Sciatic nerve (tissue), 2 donors: ENCODE results near the gene TEKT5. TPM values are rescaled to one million over a fixed set of nuclear protein-coding genes. Genes with fewer than 3 reads are reported as not detected.
"Not testable (repeated sequence)": the region's sequence is repeated elsewhere in the genome, so short reads cannot be mapped to it uniquely, and the experiment has no call there.

Experiments used
- ATAC-seq: fragments of 200-7000 bp; cut with Tn5 transposase; one replicate; pipeline ENCODE4 v1.9.1; 2020; ENCODE audit warnings: mild to moderate bottlenecking, moderate library complexity
- DNase-seq: peaks from one replicate; pipeline ENCODE4 v3.0.0-alpha.2; 2020; ENCODE audit warnings: low spot score
- intact Hi-C: fragments of 100-400 bp; cut with DNase I; formaldehyde crosslinking; loops from one replicate; pipeline ENCODE4 v1.14.2; 2022
- total RNA-seq: library from RNA; stranded (reverse); fragmentation: NEBNext Ultra II Directional; extraction: Animal tissue kit (Norgen Biotek cat#: 25700); gene quantifications from one replicate; pipeline ENCODE4 v1.2.1, GENCODE V29; 2021
- donor health status: DM: no; HTN: no; CAD: no.
- donor health status: DM: no; HTN: no; CAD: no.

TEKT5 gene
- total RNA-seq, 1 donor from 2014 or later, result not detected

GRCh38 chr16:10663744-10664143 is 31.0 kb downstream of the TEKT5 start:
- no peak for ATAC-seq
- intact Hi-C loops, result no loop called here
- DNase-seq, result no peak

- intact Hi-C loops, result no loop called here
- DNase-seq (no peak), ATAC-seq (peak; percentile 84)
Measured at GRCh38 chr16:10663146-10663545, 31.6 kb downstream of the TEKT5 start.

- ATAC-seq (no peak), DNase-seq (no peak)
- intact Hi-C loops, result no loop called here
Measured at GRCh38 chr16:10662212-10662611, 32.5 kb downstream of the TEKT5 start.

GRCh38 chr16:10661737-10662136 is 33.0 kb downstream of the TEKT5 start:
- DNase-seq (no peak), ATAC-seq (no peak)
- intact Hi-C loops, result no loop called here

- intact Hi-C loops, result no loop called here
- no peak for ATAC-seq
- DNase-seq, result no peak
Measured at GRCh38 chr16:10660950-10661635, 33.6 kb downstream of the TEKT5 start.

GRCh38 chr16:10658943-10659342 is 35.8 kb downstream of the TEKT5 start:
- no peak for DNase-seq
- intact Hi-C loops, result no loop called here

GRCh38 chr16:10657925-10658324 is 36.8 kb downstream of the TEKT5 start:
- no peak for DNase-seq
- ATAC-seq, result no peak
- intact Hi-C loops, result no loop called here

More at GRCh38 chr16:10658943-10659342, 35.8 kb downstream of the TEKT5 start:
- no peak for ATAC-seq

- ATAC-seq (no peak), DNase-seq (no peak)
- intact Hi-C loops, result no loop called here
Measured at GRCh38 chr16:10656618-10657017, 38.1 kb downstream of the TEKT5 start.

- intact Hi-C loops, result no loop called here
- DNase-seq (no peak), ATAC-seq (no peak)
Measured at GRCh38 chr16:10655415-10655977, 39.2 kb downstream of the TEKT5 start.

GRCh38 chr16:10654592-10655414 is 39.9 kb downstream of the TEKT5 start:
- intact Hi-C loops, result no loop called here
- ATAC-seq, result no peak
- no peak for DNase-seq

- no peak for DNase-seq
- peak; percentile 32 for ATAC-seq
- intact Hi-C loops, result no loop called here
Measured at GRCh38 chr16:10652730-10653590, 41.8 kb downstream of the TEKT5 start.

- DNase-seq, ATAC-seq: not testable (repeated sequence)
Measured at GRCh38 chr16:10649098-10649497, 45.6 kb downstream of the TEKT5 start.

GRCh38 chr16:10647721-10648296 is 46.9 kb downstream of the TEKT5 start:
- no peak for ATAC-seq
- intact Hi-C loops, result no loop called here
- no peak for DNase-seq

More at GRCh38 chr16:10649098-10649497, 45.6 kb downstream of the TEKT5 start:
- intact Hi-C loops, result not testable (repeated sequence)

GRCh38 chr16:10647264-10647720 is 47.4 kb downstream of the TEKT5 start:
- DNase-seq, result no peak
- no peak for ATAC-seq
- intact Hi-C loops, result no loop called here

- DNase-seq (no peak), ATAC-seq (no peak)
- intact Hi-C loops, result no loop called here
Measured at GRCh38 chr16:10646581-10647263, 48.0 kb downstream of the TEKT5 start.

GRCh38 chr16:10646228-10646580 is 48.5 kb downstream of the TEKT5 start:
- intact Hi-C loops, result no loop called here
- no peak for DNase-seq
- ATAC-seq, result no peak

GRCh38 chr16:10644092-10644491 is 50.6 kb downstream of the TEKT5 start:
- ATAC-seq (no peak), DNase-seq (no peak)
- intact Hi-C loops, result no loop called here

GRCh38 chr16:10642964-10643363 is 51.8 kb downstream of the TEKT5 start:
- intact Hi-C loops, result no loop called here

More at GRCh38 chr16:10642964-10643363, 51.8 kb downstream of the TEKT5 start:
- ATAC-seq (no peak), DNase-seq (no peak)
